GM21515 (cell line): ENCODE results near the gene SIK2.

Experiments
- ATAC-seq: cut with Tn5 transposase; IDR thresholded peaks from one replicate; pipeline ENCODE4 v1.9.1; 2021; ENCODE audit not compliant: unreplicated experiment

The SIK2 gene

GRCh38 chr11:111778047-111778558 is 175.9 kb downstream of the SIK2 start:
- ATAC-seq = no peak

DNA sequence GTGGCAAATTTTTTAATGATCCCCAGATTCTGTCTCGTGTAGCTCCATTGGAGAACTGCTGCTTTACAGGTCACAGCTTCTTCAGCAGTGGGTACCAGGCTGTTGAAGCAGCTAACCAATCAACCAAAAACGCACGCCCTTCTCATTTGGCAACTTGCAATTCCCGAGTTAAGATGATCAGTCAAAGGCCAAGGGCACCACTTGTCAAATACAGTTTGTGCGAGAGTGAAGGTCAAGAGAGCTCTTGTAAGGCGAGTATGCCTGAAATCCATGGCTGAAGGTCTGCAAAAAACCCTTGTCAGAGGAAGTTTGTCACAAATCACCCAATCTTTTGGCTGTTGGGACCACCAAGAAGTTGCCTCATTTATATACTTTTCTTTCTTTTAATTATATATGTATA is 176.9 kb downstream of the SIK2 start:
- no peak for ATAC-seq
